Kasumi-1 (cell line): ENCODE measurements around the gene TP53INP2.
"Not testable (repeated sequence)": the region's sequence is repeated elsewhere in the genome, so short reads cannot be mapped to it uniquely, and the experiment has no call there.

ENCODE experiments used
- DNase-seq, 2 experiments: peaks; one replicate each; lab custom pipeline; 2025; lab: John Stamatoyannopoulos, UW

Gene TP53INP2

GRCh38 chr20:34722560-34722959 lies 18.4 kb downstream of the TP53INP2 start:
- not testable (repeated sequence) for DNase-seq

- DNase-seq, result no peak
Measured at GRCh38 chr20:34724172-34724571, 20.0 kb downstream of the TP53INP2 start.

DNA sequence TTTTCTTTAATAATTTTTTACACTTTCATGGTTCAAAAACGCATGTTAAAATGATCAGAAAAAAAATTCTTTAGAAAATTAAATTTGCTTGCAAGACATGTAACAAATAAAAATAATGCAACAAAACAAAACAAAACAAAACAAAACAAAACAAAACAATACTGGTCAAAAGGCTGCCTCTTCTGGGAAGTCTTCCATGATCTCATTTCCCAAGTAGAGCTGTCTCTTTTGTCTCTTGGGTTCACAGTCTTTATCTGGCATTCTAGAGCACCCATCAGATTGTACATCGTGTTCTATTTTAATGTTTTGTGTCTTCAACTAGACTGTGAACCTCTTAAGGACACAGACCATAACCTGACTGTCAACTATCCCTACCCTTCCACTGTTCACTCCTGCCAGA lies 25.3 kb downstream of the TP53INP2 start:
- no peak for DNase-seq

DNA sequence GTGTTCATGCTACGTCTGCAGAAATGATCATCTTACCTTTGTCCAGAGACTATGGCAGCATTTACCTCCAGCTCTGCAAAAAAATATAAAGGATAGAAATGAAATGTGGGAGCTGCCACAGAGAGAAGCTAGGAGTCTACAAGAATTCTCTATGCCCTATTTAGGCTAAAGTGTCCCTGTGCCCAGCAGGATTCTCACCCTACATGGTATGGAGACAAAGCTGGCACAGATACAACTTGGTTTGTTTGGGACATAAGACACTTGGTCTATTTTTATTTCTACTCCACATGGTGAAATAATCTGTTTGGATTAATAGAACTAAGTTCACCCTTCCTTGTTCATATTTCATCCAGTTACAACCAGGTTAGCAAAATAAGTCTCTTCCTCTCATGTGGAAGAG lies 28.4 kb downstream of the TP53INP2 start:
- no peak for DNase-seq

DNA sequence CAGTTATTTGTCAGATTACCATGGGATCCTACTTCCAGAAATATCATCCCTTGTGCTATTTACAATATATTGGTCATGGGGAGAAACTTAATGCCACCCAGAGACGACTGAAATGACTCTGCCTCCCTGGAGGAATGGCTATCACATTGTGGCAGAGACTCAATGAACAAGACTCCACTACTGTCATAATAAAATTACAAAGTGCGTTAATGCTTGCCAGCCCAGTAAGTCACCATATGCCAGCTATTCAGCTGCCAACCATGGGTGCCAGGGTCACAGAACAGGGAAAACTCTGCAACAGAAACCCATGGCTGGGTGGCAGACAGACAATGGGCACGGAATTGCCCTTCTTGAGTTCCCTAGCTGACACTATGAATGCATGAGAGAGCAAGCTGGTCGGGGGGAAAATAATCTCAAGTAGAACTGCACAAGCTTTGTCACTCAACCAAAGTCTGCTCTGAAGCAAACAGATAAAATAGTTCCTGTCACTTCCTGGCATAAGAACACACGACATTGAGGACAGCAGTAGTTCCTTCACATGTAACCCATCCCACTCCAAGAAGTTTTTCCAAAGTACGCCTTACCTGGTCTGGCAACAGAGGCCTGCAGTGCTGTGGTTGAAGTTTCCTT lies 32.1 kb downstream of the TP53INP2 start:
- DNase-seq, result no peak

- no peak for DNase-seq
Measured at GRCh38 chr20:34743039-34743438, 38.9 kb downstream of the TP53INP2 start.

DNA sequence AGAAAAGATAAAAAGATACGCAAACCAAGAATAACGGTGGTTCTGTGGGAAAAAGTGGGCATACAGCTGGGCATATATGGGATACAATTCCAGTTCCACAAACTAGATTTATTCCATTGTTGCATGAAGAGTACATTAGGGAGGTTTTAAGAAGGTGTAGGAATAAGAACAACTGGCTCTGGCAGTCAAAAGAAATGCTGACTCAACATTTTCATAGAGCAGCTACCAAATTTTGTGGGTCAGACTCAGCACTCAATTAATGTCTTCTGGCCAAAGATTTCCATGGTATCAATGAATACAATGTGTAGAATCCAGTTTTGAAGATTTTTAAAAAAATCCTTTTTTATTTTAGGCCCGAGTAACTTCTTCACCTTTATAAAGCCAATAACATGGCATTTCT lies 40.2 kb downstream of the TP53INP2 start:
- no peak for DNase-seq

DNA sequence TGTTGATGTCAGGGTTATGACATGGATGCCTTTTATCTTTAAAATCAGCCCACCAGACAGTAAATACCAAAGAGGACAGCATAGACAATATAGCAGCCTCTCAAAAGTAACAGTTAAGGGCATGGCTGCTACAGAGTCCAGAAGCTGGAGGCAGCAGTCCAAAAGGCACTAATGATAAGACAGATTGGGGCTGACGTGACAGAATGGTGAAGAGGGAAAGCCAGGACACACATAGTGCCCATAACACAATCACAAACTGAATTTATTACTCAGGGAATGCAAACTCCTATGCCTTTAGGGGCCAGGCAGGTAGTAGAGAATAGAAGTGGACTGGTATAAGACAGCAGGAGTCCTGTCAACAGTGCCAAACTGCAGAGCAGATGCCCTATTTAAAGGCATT lies 40.7 kb downstream of the TP53INP2 start:
- DNase-seq, result no peak

- DNase-seq, result no peak
Measured at GRCh38 chr20:34746674-34747073, 42.5 kb downstream of the TP53INP2 start.

- DNase-seq, result no peak
Measured at GRCh38 chr20:34747479-34747878, 43.3 kb downstream of the TP53INP2 start.

GRCh38 chr20:34748709-34749108 lies 44.6 kb downstream of the TP53INP2 start:
- DNase-seq, result no peak

- no peak for DNase-seq
Measured at GRCh38 chr20:34750484-34750883, 46.3 kb downstream of the TP53INP2 start.

DNA sequence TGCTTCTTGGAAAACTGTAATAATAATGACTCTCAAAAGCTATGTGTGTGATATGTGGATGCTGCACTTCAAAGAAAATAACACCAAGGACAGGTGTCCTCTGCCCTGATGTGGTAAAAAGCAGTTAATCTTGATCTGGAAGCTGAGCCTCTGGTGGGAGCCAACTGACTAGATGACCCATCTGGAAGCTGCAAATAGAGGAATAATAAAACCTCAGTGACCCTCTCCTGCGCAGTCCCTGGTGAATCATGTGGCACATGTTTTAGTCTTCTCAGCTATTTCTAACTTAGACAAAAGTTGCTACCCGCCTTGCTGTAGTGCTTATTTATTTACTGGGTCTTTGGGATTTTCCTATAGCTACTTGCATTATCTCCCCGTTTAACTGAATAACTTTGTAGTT lies 47.3 kb downstream of the TP53INP2 start:
- no peak for DNase-seq

- no peak for DNase-seq
Measured at GRCh38 chr20:34753706-34754461, 49.7 kb downstream of the TP53INP2 start.

GRCh38 chr20:34754611-34755010 lies 50.5 kb downstream of the TP53INP2 start:
- DNase-seq, result no peak

GRCh38 chr20:34755367-34755766 lies 51.2 kb downstream of the TP53INP2 start:
- no peak for DNase-seq

DNA sequence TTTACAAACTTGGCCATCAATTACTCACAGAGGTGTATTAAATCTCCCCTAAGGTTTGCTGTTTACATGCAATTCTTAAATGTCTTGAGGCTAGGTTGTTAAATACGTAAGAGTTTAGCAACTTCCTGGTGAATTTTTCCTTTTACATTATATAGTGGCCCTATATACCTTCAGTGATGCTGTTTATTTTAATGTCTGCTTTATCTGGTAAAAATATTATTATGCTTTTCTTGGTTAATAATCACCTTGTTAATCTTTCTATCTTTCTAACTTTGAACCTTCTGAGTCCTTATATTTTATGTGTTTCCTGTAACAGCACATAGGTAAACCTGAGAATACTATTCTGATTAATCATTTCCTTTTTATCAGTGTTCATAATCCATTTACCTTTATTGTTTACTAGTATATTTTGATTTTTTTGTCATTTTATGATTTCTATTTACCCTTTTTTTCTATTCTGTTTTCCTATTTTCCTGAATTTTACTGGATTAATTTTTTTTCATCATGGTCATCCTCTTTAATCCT lies 57.9 kb downstream of the TP53INP2 start:
- DNase-seq, result no peak
